ENCODE data around the gene CLEC4E. TPM values are rescaled to one million over a fixed set of nuclear protein-coding genes. Genes with fewer than 3 reads are reported as not detected.
"Not testable (repeated sequence)": the region's sequence is repeated elsewhere in the genome, so short reads cannot be mapped to it uniquely, and the experiment has no call there.

Gene CLEC4E
- polyA plus RNA-seq, 2 donors: 0.26 to 0.37 TPM

- H3K36me3 ChIP-seq (ENCODE audit: control insufficient read depth in 2 of 2, insufficient read depth in 2 of 2, low read length in 1 of 2): no peaks in the 10 kb centered on the region
- WGBS, 2 donors: 63 to 83% methylated on average over 3 of the region's 3 CpGs
These were observed 5.9 kb upstream of the CLEC4E start for GRCh38 chr12:8546591-8546990.

GRCh38 chr12:8544295-8544694 lies 3.6 kb upstream of the CLEC4E start:
- H3K4me3 ChIP-seq (ENCODE audit: low read depth in 1 of 2, low read length in 2 of 2): no peak overlapping the region
- WGBS, 2 donors: 0 to 3% methylated on average over 3 of the region's 3 CpGs
- H3K9me3 ChIP-seq (ENCODE audit: control insufficient read depth in 2 of 2, insufficient read depth in 1 of 2, low read depth in 1 of 2, low read length in 1 of 2): no peaks in the 10 kb centered on the region
- no peaks in the 10 kb centered on the region for H3K36me3 ChIP-seq (ENCODE audit: control insufficient read depth in 2 of 2, insufficient read depth in 2 of 2, low read length in 1 of 2)
- no peaks in the 10 kb centered on the region for H3K4me1 ChIP-seq (ENCODE audit: control insufficient read depth in 2 of 2, insufficient read depth in 2 of 2, low read length in 1 of 2)
- no peaks in the 10 kb centered on the region for H3K27me3 ChIP-seq (ENCODE audit: control insufficient read depth in 1 of 2, insufficient read depth in 2 of 2, low read length in 2 of 2)
- no peak overlapping the region for H3K27ac ChIP-seq (ENCODE audit: low read depth in 2 of 2, low read length in 1 of 2)

More at GRCh38 chr12:8546591-8546990, 5.9 kb upstream of the CLEC4E start:
- no peaks in the 10 kb centered on the region for H3K9me3 ChIP-seq (ENCODE audit: control insufficient read depth in 2 of 2, insufficient read depth in 1 of 2, low read depth in 1 of 2, low read length in 1 of 2)
- H3K27ac ChIP-seq (ENCODE audit: low read depth in 2 of 2, low read length in 1 of 2): no peak overlapping the region
- no peaks in the 10 kb centered on the region for H3K4me1 ChIP-seq (ENCODE audit: control insufficient read depth in 2 of 2, insufficient read depth in 2 of 2, low read length in 1 of 2)
- no peaks in the 10 kb centered on the region for H3K27me3 ChIP-seq (ENCODE audit: control insufficient read depth in 1 of 2, insufficient read depth in 2 of 2, low read length in 2 of 2)
- H3K4me3 ChIP-seq (ENCODE audit: low read depth in 1 of 2, low read length in 2 of 2): no peak overlapping the region

- 69 to 83% methylated on average over 10 of the region's 10 CpGs for WGBS, 2 donors
- H3K4me3 ChIP-seq (ENCODE audit: low read depth in 1 of 2, low read length in 2 of 2): no peak overlapping the region
- no peaks in the 10 kb centered on the region for H3K9me3 ChIP-seq (ENCODE audit: control insufficient read depth in 2 of 2, insufficient read depth in 1 of 2, low read depth in 1 of 2, low read length in 1 of 2)
- H3K27ac ChIP-seq (ENCODE audit: low read depth in 2 of 2, low read length in 1 of 2): no peak overlapping the region
- no peaks in the 10 kb centered on the region for H3K4me1 ChIP-seq (ENCODE audit: control insufficient read depth in 2 of 2, insufficient read depth in 2 of 2, low read length in 1 of 2)
- H3K36me3 ChIP-seq (ENCODE audit: control insufficient read depth in 2 of 2, insufficient read depth in 2 of 2, low read length in 1 of 2): no peaks in the 10 kb centered on the region
- H3K27me3 ChIP-seq (ENCODE audit: control insufficient read depth in 1 of 2, insufficient read depth in 2 of 2, low read length in 2 of 2): no peaks in the 10 kb centered on the region
These were observed 857 bp upstream of the CLEC4E start for GRCh38 chr12:8541562-8541961.

- H3K4me1 ChIP-seq (ENCODE audit: control insufficient read depth in 2 of 2, insufficient read depth in 2 of 2, low read length in 1 of 2); H3K4me3 ChIP-seq (ENCODE audit: low read depth in 1 of 2, low read length in 2 of 2); H3K9me3 ChIP-seq (ENCODE audit: control insufficient read depth in 2 of 2, insufficient read depth in 1 of 2, low read depth in 1 of 2, low read length in 1 of 2); H3K27me3 ChIP-seq (ENCODE audit: control insufficient read depth in 1 of 2, insufficient read depth in 2 of 2, low read length in 2 of 2); H3K27ac ChIP-seq (ENCODE audit: low read depth in 2 of 2, low read length in 1 of 2); H3K36me3 ChIP-seq (ENCODE audit: control insufficient read depth in 2 of 2, insufficient read depth in 2 of 2, low read length in 1 of 2): not testable (repeated sequence)
- WGBS, 2 donors: 84 to 89% methylated on average over 14 to 16 of the region's 16 CpGs
These were observed 2.9 kb downstream of the CLEC4E start for GRCh38 chr12:8537820-8538219.

- no peak overlapping the region for H3K4me3 ChIP-seq (ENCODE audit: low read depth in 1 of 2, low read length in 2 of 2)
- no peaks in the 10 kb centered on the region for H3K4me1 ChIP-seq (ENCODE audit: control insufficient read depth in 2 of 2, insufficient read depth in 2 of 2, low read length in 1 of 2)
- no peaks in the 10 kb centered on the region for H3K36me3 ChIP-seq (ENCODE audit: control insufficient read depth in 2 of 2, insufficient read depth in 2 of 2, low read length in 1 of 2)
- H3K27ac ChIP-seq (ENCODE audit: low read depth in 2 of 2, low read length in 1 of 2): no peak overlapping the region
- WGBS, 2 donors: 74 to 77% methylated on average over 7 of the region's 7 CpGs
- no peaks in the 10 kb centered on the region for H3K27me3 ChIP-seq (ENCODE audit: control insufficient read depth in 1 of 2, insufficient read depth in 2 of 2, low read length in 2 of 2)
- no peaks in the 10 kb centered on the region for H3K9me3 ChIP-seq (ENCODE audit: control insufficient read depth in 2 of 2, insufficient read depth in 1 of 2, low read depth in 1 of 2, low read length in 1 of 2)
These were observed 8.7 kb downstream of the CLEC4E start for GRCh38 chr12:8532045-8532444.

- H3K4me1 ChIP-seq (ENCODE audit: control insufficient read depth in 2 of 2, insufficient read depth in 2 of 2, low read length in 1 of 2): no peaks in the 10 kb centered on the region
- H3K36me3 ChIP-seq (ENCODE audit: control insufficient read depth in 2 of 2, insufficient read depth in 2 of 2, low read length in 1 of 2): no peaks in the 10 kb centered on the region
- no peak overlapping the region for H3K27ac ChIP-seq (ENCODE audit: low read depth in 2 of 2, low read length in 1 of 2)
- 67 to 74% methylated on average over 30 of the region's 30 CpGs for WGBS, 2 donors
- H3K4me3 ChIP-seq (ENCODE audit: low read depth in 1 of 2, low read length in 2 of 2): no peak overlapping the region
- no peaks in the 10 kb centered on the region for H3K27me3 ChIP-seq (ENCODE audit: control insufficient read depth in 1 of 2, insufficient read depth in 2 of 2, low read length in 2 of 2)
- no peaks in the 10 kb centered on the region for H3K9me3 ChIP-seq (ENCODE audit: control insufficient read depth in 2 of 2, insufficient read depth in 1 of 2, low read depth in 1 of 2, low read length in 1 of 2)
These were observed 13.2 kb downstream of the CLEC4E start for GRCh38 chr12:8527250-8528130.

GRCh38 chr12:8519171-8519570 lies 21.5 kb downstream of the CLEC4E start:
- Histone ChIP-seq H3K4me3 (ENCODE audit: low read depth in 1 of 2, low read length in 2 of 2) (no peak overlapping the region), H3K36me3 (ENCODE audit: control insufficient read depth in 2 of 2, insufficient read depth in 2 of 2, low read length in 1 of 2) (no peaks in the 10 kb centered on the region)
- 75 to 80% methylated on average over 4 of the region's 4 CpGs for WGBS, 2 donors

GRCh38 chr12:8517971-8518370 lies 22.7 kb downstream of the CLEC4E start:
- 51 to 62% methylated on average over 2 of the region's 2 CpGs for WGBS, 2 donors
- no peaks in the 10 kb centered on the region for H3K4me1 ChIP-seq (ENCODE audit: control insufficient read depth in 2 of 2, insufficient read depth in 2 of 2, low read length in 1 of 2)

More at GRCh38 chr12:8519171-8519570, 21.5 kb downstream of the CLEC4E start:
- H3K27me3 ChIP-seq (ENCODE audit: control insufficient read depth in 1 of 2, insufficient read depth in 2 of 2, low read length in 2 of 2): no peaks in the 10 kb centered on the region
- no peaks in the 10 kb centered on the region for H3K9me3 ChIP-seq (ENCODE audit: control insufficient read depth in 2 of 2, insufficient read depth in 1 of 2, low read depth in 1 of 2, low read length in 1 of 2)
- no peak overlapping the region for H3K27ac ChIP-seq (ENCODE audit: low read depth in 2 of 2, low read length in 1 of 2)
- H3K4me1 ChIP-seq (ENCODE audit: control insufficient read depth in 2 of 2, insufficient read depth in 2 of 2, low read length in 1 of 2): no peaks in the 10 kb centered on the region

GRCh38 chr12:8513256-8513655 lies 27.4 kb downstream of the CLEC4E start, which contains the start of gene CLEC4D:
CLEC4D (plus strand) TSS chr12:8513503; CDS start chr12:8513733, 230 bp downstream.
- H3K27ac ChIP-seq (ENCODE audit: low read depth in 2 of 2, low read length in 1 of 2): no peak within 1 kb of the TSS
- no peak within 1 kb of the TSS for H3K4me3 ChIP-seq (ENCODE audit: low read depth in 1 of 2, low read length in 2 of 2)
- no peaks in the 10 kb centered on the region for H3K27me3 ChIP-seq (ENCODE audit: control insufficient read depth in 1 of 2, insufficient read depth in 2 of 2, low read length in 2 of 2)
- no peaks in the 10 kb centered on the region for H3K4me1 ChIP-seq (ENCODE audit: control insufficient read depth in 2 of 2, insufficient read depth in 2 of 2, low read length in 1 of 2)
- H3K36me3 ChIP-seq (ENCODE audit: control insufficient read depth in 2 of 2, insufficient read depth in 2 of 2, low read length in 1 of 2): no peaks in the 10 kb centered on the region
- WGBS, 2 donors: 82 to 83% methylated on average over 4 of the region's 4 CpGs
- H3K9me3 ChIP-seq (ENCODE audit: control insufficient read depth in 2 of 2, insufficient read depth in 1 of 2, low read depth in 1 of 2, low read length in 1 of 2): no peaks in the 10 kb centered on the region

More at GRCh38 chr12:8517971-8518370, 22.7 kb downstream of the CLEC4E start:
- Histone ChIP-seq H3K27ac (ENCODE audit: low read depth in 2 of 2, low read length in 1 of 2) (no peak overlapping the region), H3K4me3 (ENCODE audit: low read depth in 1 of 2, low read length in 2 of 2) (no peak overlapping the region), H3K27me3 (ENCODE audit: control insufficient read depth in 1 of 2, insufficient read depth in 2 of 2, low read length in 2 of 2) (no peaks in the 10 kb centered on the region), H3K9me3 (ENCODE audit: control insufficient read depth in 2 of 2, insufficient read depth in 1 of 2, low read depth in 1 of 2, low read length in 1 of 2) (no peaks in the 10 kb centered on the region), H3K36me3 (ENCODE audit: control insufficient read depth in 2 of 2, insufficient read depth in 2 of 2, low read length in 1 of 2) (no peaks in the 10 kb centered on the region)
